Ascending aorta (tissue), 2 donors: ENCODE measurements around the gene ANKRD44. TPM values are rescaled to one million over a fixed set of nuclear protein-coding genes. Genes with fewer than 3 reads are reported as not detected.

Source experiments
- DNase-seq, 2 donors: peaks; one replicate each; pipeline ENCODE4 v3.0.0-alpha.2; 2019; ENCODE audit warnings: low spot score in 2 of 2
- H3K27ac ChIP-seq, 2 donors: fragments of 200-600 bp; sonication (generic); one replicate each; pipeline ENCODE4 v1.5.1; 2016 to 2017; ENCODE audit warnings: mild to moderate bottlenecking in 1 of 2
- H3K27me3 ChIP-seq: fragments of 200-600 bp; sonication (generic); one replicate; pipeline ENCODE4 v1.5.1; 2017
- H3K36me3 ChIP-seq, 2 donors: fragments of 200-600 bp; sonication (generic); one replicate each; pipeline ENCODE4 v1.5.1; 2016
- H3K4me1 ChIP-seq, 2 donors: fragments of 200-600 bp; sonication (generic); one replicate each; pipeline ENCODE4 v1.5.1; 2016 to 2017; ENCODE audit warnings: mild to moderate bottlenecking in 1 of 2
- H3K4me3 ChIP-seq, 2 donors: fragments of 200-600 bp; sonication (generic); one replicate each; pipeline ENCODE4 v1.5.1; 2016 to 2017; ENCODE audit warnings: mild to moderate bottlenecking in 1 of 2
- H3K9me3 ChIP-seq, 2 donors: fragments of 200-600 bp; sonication (generic); one replicate each; pipeline ENCODE4 v1.5.1; 2016
- CTCF ChIP-seq, 3 experiments: fragments of 200-600 bp in 2 of 3; fragments of 450-650 bp in 1 of 3; sonication (generic) in 2 of 3; IDR thresholded peaks; one replicate each; pipeline ENCODE4 v1.5.1; 2016 to 2019; ENCODE audit warnings: antibody characterized with exemption in 3 of 3, mild to moderate bottlenecking in 1 of 3, moderate library complexity in 1 of 3
- intact Hi-C: fragments of 100-400 bp; cut with DNase I; formaldehyde crosslinking; loops from one replicate; pipeline ENCODE4 v1.15.1; 2023
- total RNA-seq: library from RNA; depleted of rRNA; stranded (reverse); fragments of >200 nt; gene quantifications from one replicate; pipeline ENCODE4 v1.1.0, GENCODE V29; 2016

Gene ANKRD44
- total RNA-seq, 1 donor from 2014 or later, result 66.3 TPM

DNA sequence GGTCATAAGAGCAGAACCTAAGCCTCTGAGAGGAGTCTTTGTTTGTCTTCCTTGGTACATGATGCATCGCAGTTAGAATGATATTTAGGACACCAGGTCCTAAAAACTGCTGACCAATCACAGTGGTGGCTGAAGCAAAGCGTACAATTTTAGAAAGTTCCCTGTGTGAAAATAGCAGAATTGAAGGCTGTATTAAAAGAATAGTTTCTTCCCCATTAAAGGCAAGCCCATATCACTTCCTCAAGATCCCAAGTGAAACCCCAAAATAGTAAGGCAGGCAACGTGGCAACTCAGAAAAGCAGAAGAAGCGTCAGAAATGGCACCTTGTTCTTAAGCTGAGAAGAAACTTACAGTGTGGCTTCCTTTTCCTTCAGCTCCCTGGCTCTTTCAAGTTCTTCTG lies 229.3 kb downstream of the ANKRD44 start:
- intact Hi-C loops, result no loop called here
- Histone ChIP-seq H3K36me3 (peaks cover 1 to 3% of the 10 kb centered on the region in 2 donors), H3K27me3 (no peaks in the 10 kb centered on the region), H3K9me3 (no peaks in the 10 kb centered on the region), H3K27ac (peak overlapping the region; percentile 45 to 56), H3K4me3 (no peak overlapping the region), H3K4me1 (peaks cover 9 to 31% of the 10 kb centered on the region in 2 donors)
- no peak for DNase-seq
- no peak for TF ChIP-seq CTCF (IDR thresholded peaks at IDR 0.05)

GRCh38 chr2:197080578-197081216 lies 229.9 kb downstream of the ANKRD44 start:
- Histone ChIP-seq H3K4me1 (peaks cover 9 to 31% of the 10 kb centered on the region in 2 donors), H3K9me3 (no peaks in the 10 kb centered on the region), H3K36me3 (peaks cover 0 to 3% of the 10 kb centered on the region in 2 donors), H3K4me3 (no peak overlapping the region), H3K27ac (peak overlapping the region; percentile 45 to 56), H3K27me3 (no peaks in the 10 kb centered on the region)
- no peak for TF ChIP-seq CTCF (IDR thresholded peaks at IDR 0.05)
- DNase-seq, result no peak
- intact Hi-C loops, result no loop called here

DNA sequence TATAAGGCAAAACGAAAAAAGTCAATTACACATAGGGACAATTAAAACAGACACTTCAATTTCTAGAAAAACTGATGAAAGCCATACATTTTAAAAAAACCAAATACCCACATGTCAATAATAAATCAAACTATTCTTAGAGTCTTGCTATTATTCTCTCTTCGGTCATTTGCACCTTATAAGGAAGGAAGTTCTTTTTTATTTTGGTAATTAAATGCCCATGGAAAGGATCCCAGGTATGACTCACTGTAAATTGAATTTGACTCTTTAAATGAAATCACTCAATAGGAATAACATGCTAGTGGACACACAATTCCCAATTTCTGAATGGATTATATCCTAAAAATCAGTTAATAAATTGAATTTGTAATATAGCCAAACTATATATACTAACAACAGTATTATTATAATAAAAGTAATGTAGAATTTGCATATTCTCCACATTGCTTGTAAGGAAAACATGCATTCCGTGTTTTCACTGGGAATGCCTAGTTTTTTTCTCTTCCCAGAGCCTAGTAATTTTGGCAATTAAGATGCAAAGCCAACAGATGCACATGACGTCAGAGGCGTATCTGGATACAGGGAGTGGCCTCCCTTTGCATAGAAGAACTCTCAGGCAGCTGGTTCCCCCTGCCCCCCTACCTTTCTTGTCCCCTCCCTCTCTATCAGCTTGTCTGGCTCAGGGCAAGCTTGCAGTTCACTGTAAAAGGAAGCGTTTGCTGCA lies 230.6 kb downstream of the ANKRD44 start:
- no peak for TF ChIP-seq CTCF (IDR thresholded peaks at IDR 0.05)
- Histone ChIP-seq H3K4me3 (no peak overlapping the region), H3K27me3 (no peaks in the 10 kb centered on the region), H3K4me1 (peaks cover 9 to 31% of the 10 kb centered on the region in 2 donors), H3K36me3 (peaks cover 0 to 3% of the 10 kb centered on the region in 2 donors), H3K9me3 (no peaks in the 10 kb centered on the region), H3K27ac (peak overlapping the region; percentile 67 to 72)
- intact Hi-C loops, result loop anchor here (5.0 kb wide), 1 partner anchor 153 kb away; the partner anchor contains the start of gene PGAP1
- DNase-seq, result no peak

DNA sequence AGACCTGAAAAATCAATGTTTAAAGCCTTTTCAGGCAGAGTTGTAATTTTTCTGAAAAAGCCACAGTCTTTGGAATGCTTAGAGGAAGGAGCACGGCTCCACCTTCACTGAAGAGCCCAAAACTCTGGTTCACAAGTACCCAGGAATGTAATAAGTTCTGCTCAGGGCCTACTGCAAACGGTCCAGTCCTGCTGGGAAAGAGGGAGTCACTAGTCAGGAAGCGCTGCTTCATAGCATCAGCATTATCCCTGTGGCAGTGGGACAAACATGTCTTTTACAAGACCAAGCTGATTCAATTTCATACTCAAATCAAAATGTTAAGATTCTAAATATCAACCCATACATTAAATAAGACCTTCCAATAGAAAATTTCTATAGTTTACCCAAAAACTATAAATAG lies 231.2 kb downstream of the ANKRD44 start:
- Histone ChIP-seq H3K27ac (peak overlapping the region; percentile 67 to 72), H3K4me3 (no peak overlapping the region), H3K4me1 (peaks cover 9 to 31% of the 10 kb centered on the region in 2 donors), H3K36me3 (peaks cover 0 to 3% of the 10 kb centered on the region in 2 donors), H3K27me3 (no peaks in the 10 kb centered on the region), H3K9me3 (no peaks in the 10 kb centered on the region)
- DNase-seq, result peak in 1 of 2 donors; percentile 75
- TF ChIP-seq CTCF (IDR thresholded peaks at IDR 0.05), result no peak
- intact Hi-C loops, result loop anchor here (5.0 kb wide), 1 partner anchor 152 kb away; the partner anchor contains the start of gene PGAP1

- peaks cover 0 to 3% of the 10 kb centered on the region in 2 donors for H3K36me3 ChIP-seq
- TF ChIP-seq CTCF (IDR thresholded peaks at IDR 0.05), result no peak
- H3K4me3 ChIP-seq, result no peak overlapping the region
- H3K27ac ChIP-seq, result peak overlapping the region; percentile 16 to 67
- no peaks in the 10 kb centered on the region for H3K9me3 ChIP-seq
- intact Hi-C loops, result loop anchor here (5.0 kb wide), 1 partner anchor 151 kb away; the partner anchor contains the start of gene PGAP1
- H3K4me1 ChIP-seq, result peaks cover 9 to 31% of the 10 kb centered on the region in 2 donors
- no peak for DNase-seq
- no peaks in the 10 kb centered on the region for H3K27me3 ChIP-seq
These were observed 232.0 kb downstream of the ANKRD44 start for GRCh38 chr2:197078535-197078934.
